ENCODE measurements around the gene TMEM191C. TPM values are rescaled to one million over a fixed set of nuclear protein-coding genes. Genes with fewer than 3 reads are reported as not detected.
A peak's percentile ranks its signal among the peaks of the same experiment; 100 is the strongest.
"Not testable (repeated sequence)": the region's sequence is repeated elsewhere in the genome, so short reads cannot be mapped to it uniquely, and the experiment has no call there.

Gene TMEM191C
- total RNA-seq, 6 experiments from 2014 or later = 0.12 to 1.4 (median 0.66) TPM

GRCh38 chr22:21490556-21490955 lies 23.4 kb downstream of the TMEM191C start:
- H3K4me1 ChIP-seq; H3K27ac ChIP-seq; H3K9me3 ChIP-seq; H3K27me3 ChIP-seq; DNase-seq; H3K4me3 ChIP-seq; H3K36me3 ChIP-seq; intact Hi-C loops (cut with DNase I); ATAC-seq: not testable (repeated sequence)
- WGBS (ENCODE audit: insufficient coverage, low coverage, low lambda C conversion rate, missing lambda C conversion rate) = no CpG with 5 or more reads among the region's 6 CpGs

GRCh38 chr22:21492271-21492670 lies 25.1 kb downstream of the TMEM191C start:
- H3K9me3 ChIP-seq; ATAC-seq; H3K36me3 ChIP-seq; intact Hi-C loops (cut with DNase I); H3K27me3 ChIP-seq; DNase-seq; H3K4me3 ChIP-seq; H3K4me1 ChIP-seq; H3K27ac ChIP-seq: not testable (repeated sequence)
- WGBS (ENCODE audit: insufficient coverage, low coverage, low lambda C conversion rate, missing lambda C conversion rate) = no CpG with 5 or more reads among the region's 8 CpGs

GRCh38 chr22:21493789-21494782 lies 26.9 kb downstream of the TMEM191C start:
- H3K9me3 ChIP-seq; H3K36me3 ChIP-seq; DNase-seq; H3K27me3 ChIP-seq; intact Hi-C loops (cut with DNase I); H3K27ac ChIP-seq; H3K4me1 ChIP-seq; H3K4me3 ChIP-seq: not testable (repeated sequence)
- ATAC-seq = peak; percentile 77 to 82 (median 80)
- no CpG with 5 or more reads among the region's 23 CpGs for WGBS (ENCODE audit: insufficient coverage, low coverage, low lambda C conversion rate, missing lambda C conversion rate)

GRCh38 chr22:21497984-21498383 lies 30.8 kb downstream of the TMEM191C start:
- H3K27me3 ChIP-seq; H3K4me1 ChIP-seq; H3K9me3 ChIP-seq; H3K36me3 ChIP-seq; H3K27ac ChIP-seq; intact Hi-C loops (cut with DNase I); H3K4me3 ChIP-seq; DNase-seq: not testable (repeated sequence)
- ATAC-seq = peak; percentile 80 to 83 (median 81)
- WGBS (ENCODE audit: insufficient coverage, low coverage, low lambda C conversion rate, missing lambda C conversion rate) = no CpG with 5 or more reads among the region's 4 CpGs

GRCh38 chr22:21498489-21498888 lies 31.3 kb downstream of the TMEM191C start:
- H3K27ac ChIP-seq; H3K36me3 ChIP-seq; intact Hi-C loops (cut with DNase I); H3K4me3 ChIP-seq; H3K4me1 ChIP-seq; DNase-seq; H3K9me3 ChIP-seq; ATAC-seq; H3K27me3 ChIP-seq: not testable (repeated sequence)
- no CpG with 5 or more reads among the region's 7 CpGs for WGBS (ENCODE audit: insufficient coverage, low coverage, low lambda C conversion rate, missing lambda C conversion rate)

GRCh38 chr22:21499623-21500506 lies 32.7 kb downstream of the TMEM191C start:
- no CpG with 5 or more reads among the region's 16 CpGs for WGBS (ENCODE audit: insufficient coverage, low coverage, low lambda C conversion rate, missing lambda C conversion rate)

GRCh38 chr22:21510397-21510796 lies 43.2 kb downstream of the TMEM191C start:
- DNase-seq; H3K4me1 ChIP-seq; H3K4me3 ChIP-seq; H3K36me3 ChIP-seq; H3K9me3 ChIP-seq; H3K27me3 ChIP-seq; intact Hi-C loops (cut with DNase I); H3K27ac ChIP-seq: not testable (repeated sequence)
- no CpG with 5 or more reads among the region's 9 CpGs for WGBS (ENCODE audit: insufficient coverage, low coverage, low lambda C conversion rate, missing lambda C conversion rate)
- peak; percentile 57 to 76 (median 66) for ATAC-seq

More at GRCh38 chr22:21499623-21500506, 32.7 kb downstream of the TMEM191C start:
- H3K36me3 ChIP-seq; H3K4me3 ChIP-seq; H3K9me3 ChIP-seq; ATAC-seq; H3K4me1 ChIP-seq; DNase-seq; H3K27me3 ChIP-seq; intact Hi-C loops (cut with DNase I); H3K27ac ChIP-seq: not testable (repeated sequence)

GRCh38 chr22:21512022-21512421 lies 44.8 kb downstream of the TMEM191C start:
- H3K4me3 ChIP-seq; H3K4me1 ChIP-seq; intact Hi-C loops (cut with DNase I); H3K36me3 ChIP-seq; H3K9me3 ChIP-seq; H3K27me3 ChIP-seq; H3K27ac ChIP-seq; DNase-seq: not testable (repeated sequence)
- 60% methylated on average over 1 of the region's 11 CpGs for WGBS (ENCODE audit: insufficient coverage, low coverage, low lambda C conversion rate, missing lambda C conversion rate)
- peak in 1 of 4 donors; percentile 13 for ATAC-seq

GRCh38 chr22:21514117-21514516 lies 46.9 kb downstream of the TMEM191C start:
- ATAC-seq = peak; percentile 70 to 89 (median 83)
- H3K9me3 ChIP-seq; H3K27ac ChIP-seq; H3K4me1 ChIP-seq; H3K4me3 ChIP-seq; DNase-seq; H3K27me3 ChIP-seq; H3K36me3 ChIP-seq; intact Hi-C loops (cut with DNase I): not testable (repeated sequence)
- WGBS (ENCODE audit: insufficient coverage, low coverage, low lambda C conversion rate, missing lambda C conversion rate) = no CpG with 5 or more reads among the region's 12 CpGs

GRCh38 chr22:21515234-21515633 lies 48.0 kb downstream of the TMEM191C start:
- H3K4me3 ChIP-seq; H3K27ac ChIP-seq; intact Hi-C loops (cut with DNase I); H3K27me3 ChIP-seq; H3K4me1 ChIP-seq; H3K9me3 ChIP-seq; DNase-seq; ATAC-seq; H3K36me3 ChIP-seq: not testable (repeated sequence)
- no CpG with 5 or more reads among the region's 9 CpGs for WGBS (ENCODE audit: insufficient coverage, low coverage, low lambda C conversion rate, missing lambda C conversion rate)

- ATAC-seq; intact Hi-C loops (cut with DNase I); H3K4me1 ChIP-seq; H3K4me3 ChIP-seq; H3K9me3 ChIP-seq; H3K36me3 ChIP-seq; H3K27me3 ChIP-seq; DNase-seq; H3K27ac ChIP-seq: not testable (repeated sequence)
- WGBS (ENCODE audit: insufficient coverage, low coverage, low lambda C conversion rate, missing lambda C conversion rate) = no CpG with 5 or more reads among the region's 22 CpGs
Observed at GRCh38 chr22:21516522-21516921, 49.3 kb downstream of the TMEM191C start.
